ENCODE measurements around the gene AMIGO3. TPM values are rescaled to one million over a fixed set of nuclear protein-coding genes. Genes with fewer than 3 reads are reported as not detected.
"Not testable (repeated sequence)": the region's sequence is repeated elsewhere in the genome, so short reads cannot be mapped to it uniquely, and the experiment has no call there.

Gene AMIGO3
- polyA plus RNA-seq, 6 donors from 2014 or later = 0.30 to 0.77 TPM; not detected in 4

DNA sequence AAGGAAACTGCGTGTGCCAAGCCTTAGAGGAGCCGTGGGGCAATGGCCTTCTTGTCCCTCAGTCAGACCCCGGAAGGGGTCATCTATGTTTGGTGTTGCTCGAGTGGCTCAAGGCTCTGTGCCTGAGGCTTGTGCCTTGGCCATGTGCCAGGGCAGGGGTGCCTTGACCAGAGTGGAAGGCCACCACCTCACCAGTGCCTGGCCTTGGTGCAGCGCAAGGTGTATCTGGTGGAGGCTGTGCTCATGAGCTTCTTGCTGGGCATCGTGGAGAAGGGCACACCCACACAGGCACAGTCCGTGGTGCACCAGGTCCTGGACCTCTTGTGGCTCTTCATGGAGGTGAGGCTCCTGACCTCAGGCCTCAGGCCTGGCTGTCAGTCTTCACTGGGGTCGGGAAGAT is 19.5 kb downstream of the AMIGO3 start:
- Mint-ChIP-seq H3K4me3 (no peak overlapping the region), H3K9me3 (no peaks in the 10 kb centered on the region), H3K27ac (no peak overlapping the region), H3K36me3 (no peaks in the 10 kb centered on the region), H3K4me1 (peaks cover 0 to 9% (median 8%) of the 10 kb centered on the region in 3 donors), H3K27me3 (no peaks in the 10 kb centered on the region)
- no peak for DNase-seq
- ATAC-seq (ENCODE audit: low read depth in 2 of 2) = no peak

DNA sequence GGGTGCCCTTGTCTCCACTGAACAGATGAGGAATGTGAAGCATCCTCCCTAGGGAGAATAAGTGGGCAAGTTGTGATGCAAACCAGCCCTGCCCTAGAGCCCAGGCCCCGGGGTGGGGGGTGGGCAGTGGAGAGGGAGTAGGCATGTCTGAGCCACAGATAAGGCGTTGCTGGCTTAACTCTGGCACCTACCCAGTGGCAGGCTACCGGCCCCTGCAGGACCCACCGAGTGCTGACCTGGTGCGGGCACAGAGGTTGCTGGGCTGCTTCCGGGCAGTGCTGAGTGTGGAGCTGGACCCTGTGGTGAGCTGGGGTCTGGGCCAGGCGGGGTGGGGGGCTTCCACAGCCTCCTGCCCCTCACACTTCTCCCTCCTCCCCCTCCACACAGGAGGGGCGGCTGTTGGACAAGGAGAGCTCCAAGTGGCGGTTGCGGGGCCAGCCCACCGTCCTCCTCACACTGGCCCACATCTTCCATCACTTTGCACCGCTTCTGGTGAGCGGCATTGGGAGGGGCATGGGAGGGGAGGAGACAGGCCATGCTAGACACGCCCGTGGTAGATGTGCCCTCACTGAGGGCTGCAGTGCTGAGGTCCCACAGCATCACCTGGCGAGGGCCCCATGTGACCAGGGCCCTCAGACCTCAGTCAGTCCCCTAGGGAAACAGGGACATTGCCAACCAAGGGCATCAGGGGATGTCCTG is 20.1 kb downstream of the AMIGO3 start:
- Mint-ChIP-seq H3K4me3 (no peak overlapping the region), H3K36me3 (no peaks in the 10 kb centered on the region), H3K9me3 (no peaks in the 10 kb centered on the region), H3K27ac (no peak overlapping the region), H3K4me1 (peaks cover 0 to 9% (median 8%) of the 10 kb centered on the region in 3 donors), H3K27me3 (no peaks in the 10 kb centered on the region)
- DNase-seq = no peak
- no peak for ATAC-seq (ENCODE audit: low read depth in 2 of 2)

DNA sequence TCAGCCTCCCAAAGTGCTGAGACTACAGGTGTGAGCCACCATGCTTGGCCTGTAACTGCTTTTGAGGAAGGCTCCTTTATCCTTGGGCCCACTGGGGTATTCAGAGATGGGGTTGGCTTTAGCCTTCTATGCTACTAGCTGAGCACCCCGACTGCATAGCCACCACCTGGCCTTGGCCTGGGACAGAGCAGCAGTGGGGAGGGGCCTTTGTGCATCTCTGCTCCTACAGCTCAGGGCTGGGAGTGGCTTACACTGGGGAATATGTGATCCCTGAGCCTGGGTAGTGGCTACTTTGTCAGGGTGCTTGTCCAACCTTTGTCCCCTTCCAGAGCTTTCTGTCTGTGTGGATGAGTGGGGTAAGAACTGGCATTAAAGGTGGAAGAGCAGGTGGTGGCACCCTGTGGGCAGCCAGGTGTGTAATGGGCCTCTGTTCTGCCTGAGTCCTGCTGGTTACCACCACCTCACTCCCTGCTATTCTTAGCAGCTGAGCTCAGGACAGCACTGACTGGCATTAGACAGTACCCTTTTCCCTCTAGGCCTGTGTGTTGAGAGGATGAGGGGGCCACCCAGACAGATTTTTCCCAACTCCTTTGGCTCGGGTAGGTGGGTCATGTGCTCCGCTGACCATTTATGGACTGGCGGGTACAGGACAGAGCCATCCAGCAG is 24.0 kb downstream of the AMIGO3 start:
- DNase-seq; H3K27ac Mint-ChIP-seq; H3K27me3 Mint-ChIP-seq; ATAC-seq (ENCODE audit: low read depth in 2 of 2); H3K9me3 Mint-ChIP-seq; H3K4me3 Mint-ChIP-seq; H3K36me3 Mint-ChIP-seq: not testable (repeated sequence)
- H3K4me1 Mint-ChIP-seq = peaks cover 12 to 15% (median 12%) of the 10 kb centered on the region in 3 donors

DNA sequence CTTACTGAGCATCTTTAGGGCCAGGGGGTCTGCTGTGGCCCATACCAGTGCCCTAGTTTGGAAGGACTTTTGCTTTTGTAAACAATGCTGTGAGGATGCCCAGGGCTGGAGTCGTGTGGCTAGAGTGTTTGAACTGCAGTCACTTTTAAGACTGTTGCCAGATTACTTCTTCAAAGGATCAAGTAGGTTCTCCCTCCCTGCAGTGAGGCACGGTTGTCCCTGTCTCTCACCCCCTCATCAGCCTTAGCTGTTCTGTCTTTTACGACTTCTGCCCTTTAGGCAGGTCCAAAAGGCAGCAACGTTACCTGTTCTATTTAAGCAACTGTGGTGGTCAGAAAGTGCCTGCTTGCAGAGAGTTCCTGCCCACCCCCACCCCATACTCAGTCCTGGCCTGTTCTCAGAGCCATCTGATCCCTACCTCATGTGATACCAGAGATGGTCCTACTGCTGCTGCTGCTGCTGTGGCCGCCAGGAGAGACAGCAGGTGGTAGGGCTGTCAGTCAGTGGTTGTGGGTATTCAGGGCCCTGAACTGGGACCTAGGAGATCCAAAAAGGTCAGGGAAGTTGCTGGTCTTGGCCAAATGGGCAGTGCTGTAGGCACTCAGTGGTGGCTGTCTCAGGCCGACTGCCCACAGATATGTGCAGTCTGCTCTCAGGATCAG is 24.9 kb downstream of the AMIGO3 start:
- H3K27me3 Mint-ChIP-seq; DNase-seq; H3K36me3 Mint-ChIP-seq; ATAC-seq (ENCODE audit: low read depth in 2 of 2); H3K9me3 Mint-ChIP-seq: not testable (repeated sequence)
- H3K27ac Mint-ChIP-seq = peak overlapping the region in 2 of 6 donors; percentile 54 to 80
- peaks cover 19 to 24% (median 20%) of the 10 kb centered on the region in 3 donors for H3K4me1 Mint-ChIP-seq
- H3K4me3 Mint-ChIP-seq = peak overlapping the region in 2 of 8 donors; percentile 2 to 41

DNA sequence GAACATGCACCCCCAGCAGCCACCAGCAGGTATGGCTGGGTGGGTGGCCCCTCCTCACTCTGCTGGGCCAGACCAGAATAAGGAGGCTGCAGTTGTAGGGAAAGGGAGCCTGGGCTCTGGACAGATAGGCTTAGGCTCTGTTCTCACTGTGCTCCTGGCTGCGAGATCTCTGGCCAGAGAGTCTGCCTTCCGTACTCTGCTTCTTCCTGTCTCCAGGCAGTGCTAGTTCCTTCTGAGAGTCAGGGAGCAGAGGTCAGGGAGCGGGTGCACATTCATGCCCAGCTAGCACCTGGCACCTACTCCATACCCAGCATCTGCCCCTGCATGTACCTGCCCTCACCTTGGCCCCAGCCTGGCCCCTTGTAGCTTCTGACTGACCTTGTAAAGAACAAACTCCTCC is 28.0 kb downstream of the AMIGO3 start:
- H3K27me3 Mint-ChIP-seq; H3K36me3 Mint-ChIP-seq; H3K9me3 Mint-ChIP-seq; DNase-seq; ATAC-seq (ENCODE audit: low read depth in 2 of 2); H3K27ac Mint-ChIP-seq: not testable (repeated sequence)
- Mint-ChIP-seq H3K4me3 (peak overlapping the region in 4 of 8 donors; percentile 49 to 97 (median 93)), H3K4me1 (peaks cover 23 to 43% (median 37%) of the 10 kb centered on the region in 3 donors)

DNA sequence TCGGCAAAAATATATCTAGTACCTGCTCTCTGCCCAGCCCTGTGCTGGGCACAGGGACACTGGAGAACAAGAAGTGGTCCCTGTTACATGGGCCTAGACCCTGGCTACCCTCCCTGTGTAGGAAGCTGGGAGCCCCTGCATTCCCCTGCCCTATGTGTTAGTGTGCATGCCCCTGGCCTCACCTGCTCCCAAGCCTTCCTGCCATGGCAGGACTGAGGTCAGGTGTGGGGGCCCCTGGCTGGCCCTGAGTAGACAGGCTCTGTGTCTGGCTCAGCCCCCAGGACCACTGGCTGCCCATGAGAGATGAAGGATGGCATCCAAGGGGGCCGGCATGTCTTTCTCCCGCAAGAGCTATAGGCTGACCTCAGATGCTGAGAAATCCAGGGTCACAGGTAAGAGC is 28.6 kb downstream of the AMIGO3 start:
- peaks cover 26 to 43% (median 39%) of the 10 kb centered on the region in 3 donors for H3K4me1 Mint-ChIP-seq

DNA sequence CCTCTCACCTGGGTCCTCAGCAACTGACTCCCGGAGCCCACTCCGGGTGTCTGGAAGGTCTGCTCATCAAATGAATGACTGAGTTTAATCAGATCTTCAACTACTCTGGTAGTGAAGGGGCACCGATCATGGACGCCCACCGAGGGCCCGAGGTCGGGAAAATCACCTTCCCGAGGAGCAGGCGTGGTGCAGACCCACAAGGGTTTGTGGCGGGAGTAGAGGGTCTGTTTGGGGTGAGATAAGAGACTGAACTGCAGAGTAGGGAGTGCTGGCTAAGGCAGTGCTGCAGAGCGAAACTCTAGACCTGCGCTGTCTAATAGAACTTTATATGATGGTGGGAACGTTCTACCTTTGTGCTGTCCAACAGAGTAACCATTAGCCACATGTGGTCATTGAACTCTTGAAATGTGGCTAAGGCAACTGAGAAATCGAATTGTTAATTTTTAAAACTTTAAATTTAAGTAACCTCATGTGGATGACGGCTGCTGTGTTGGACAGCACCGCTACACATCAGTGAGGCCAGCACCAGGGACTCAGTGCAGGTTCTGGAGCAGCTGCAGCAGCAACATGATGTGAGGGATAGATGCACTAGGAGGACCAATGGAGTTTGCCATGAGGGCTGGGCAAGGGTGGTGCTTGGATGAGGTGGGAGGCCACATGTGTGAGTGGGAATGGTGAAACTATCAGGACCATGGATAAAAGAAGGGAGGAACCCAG is 29.4 kb downstream of the AMIGO3 start:
- H3K4me1 Mint-ChIP-seq = peaks cover 26 to 43% (median 42%) of the 10 kb centered on the region in 3 donors
- H3K27me3 Mint-ChIP-seq; DNase-seq; H3K36me3 Mint-ChIP-seq; H3K9me3 Mint-ChIP-seq; ATAC-seq (ENCODE audit: low read depth in 2 of 2): not testable (repeated sequence)
- peak overlapping the region; percentile 84 to 99 (median 95) for H3K27ac Mint-ChIP-seq
- H3K4me3 Mint-ChIP-seq = peak overlapping the region; percentile 89 to 98 (median 97)

More for the DNA sequence above, 28.6 kb downstream of the AMIGO3 start:
- H3K4me3 Mint-ChIP-seq = peak overlapping the region; percentile 13 to 97 (median 96)
- not testable (repeated sequence) for H3K9me3 Mint-ChIP-seq; H3K36me3 Mint-ChIP-seq; DNase-seq; ATAC-seq (ENCODE audit: low read depth in 2 of 2); H3K27me3 Mint-ChIP-seq
- peak overlapping the region in 1 of 6 donors; percentile 24 for H3K27ac Mint-ChIP-seq

DNA sequence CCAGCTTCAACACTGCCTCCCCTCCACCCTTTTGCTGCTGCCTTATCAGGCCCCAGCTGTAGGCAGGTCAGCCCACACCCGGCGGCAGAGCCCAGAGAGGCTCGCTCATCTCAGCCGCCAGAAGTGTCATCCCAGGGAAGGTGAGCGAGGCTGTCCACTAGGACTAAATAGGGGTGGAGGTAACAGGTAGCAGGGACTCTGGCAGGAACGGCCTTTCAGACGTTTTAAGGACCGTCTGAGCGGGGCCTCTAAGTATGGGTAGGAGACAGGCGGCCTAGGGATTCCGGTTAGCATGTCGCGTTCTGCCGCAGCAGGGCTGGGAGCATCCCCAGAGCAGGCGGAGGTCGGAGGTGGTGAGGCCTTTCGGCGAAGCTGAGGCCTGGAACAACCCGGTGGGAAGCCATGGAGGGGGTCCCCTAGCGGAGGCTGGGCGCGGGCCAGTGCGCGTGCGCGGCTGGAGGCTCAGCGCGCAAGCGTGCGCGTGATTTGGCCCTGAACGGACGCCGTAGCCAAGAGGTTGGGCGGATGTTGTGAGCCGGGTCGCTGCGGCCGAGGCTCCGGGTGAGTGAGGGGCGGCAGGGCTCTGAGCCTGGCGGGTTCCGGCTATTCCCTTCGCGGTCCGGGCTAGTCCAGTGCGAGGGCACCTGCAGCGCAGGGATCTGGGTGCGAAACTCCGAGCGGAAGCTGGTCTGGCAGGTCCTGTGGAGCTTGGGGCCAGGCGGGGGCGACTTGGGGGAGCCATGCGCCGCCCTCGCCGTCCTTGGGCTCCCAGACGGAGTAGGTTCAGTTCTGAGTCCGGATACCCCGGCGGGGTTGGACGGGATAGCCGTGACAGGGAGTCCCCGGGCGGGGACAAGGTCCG is 30.2 kb downstream of the AMIGO3 start, which contains the start of the genes MST1 and RNF123:
Gene MST1, minus strand, starts transcription at position 429 of the 862 bp plus-strand sequence. CDS start 783 bp downstream, outside the sequence.
Gene RNF123, plus strand, starts transcription at position 512 of the 862 bp plus-strand sequence. CDS start 1,609 bp downstream, outside the sequence.
- ATAC-seq (ENCODE audit: low read depth in 2 of 2) (peak; percentile 80), DNase-seq (peak; percentile 93)
- peak within 1 kb of the TSS; percentile 89 to 98 (median 97) for H3K4me3 Mint-ChIP-seq
- H3K36me3 Mint-ChIP-seq = no peaks in the 10 kb centered on the region
- H3K27ac Mint-ChIP-seq = peak within 1 kb of the TSS; percentile 93 to 99 (median 96)
- no peaks in the 10 kb centered on the region for H3K9me3 Mint-ChIP-seq
- H3K27me3 Mint-ChIP-seq = no peaks in the 10 kb centered on the region
- H3K4me1 Mint-ChIP-seq = peaks cover 26 to 43% (median 42%) of the 10 kb centered on the region in 3 donors

DNA sequence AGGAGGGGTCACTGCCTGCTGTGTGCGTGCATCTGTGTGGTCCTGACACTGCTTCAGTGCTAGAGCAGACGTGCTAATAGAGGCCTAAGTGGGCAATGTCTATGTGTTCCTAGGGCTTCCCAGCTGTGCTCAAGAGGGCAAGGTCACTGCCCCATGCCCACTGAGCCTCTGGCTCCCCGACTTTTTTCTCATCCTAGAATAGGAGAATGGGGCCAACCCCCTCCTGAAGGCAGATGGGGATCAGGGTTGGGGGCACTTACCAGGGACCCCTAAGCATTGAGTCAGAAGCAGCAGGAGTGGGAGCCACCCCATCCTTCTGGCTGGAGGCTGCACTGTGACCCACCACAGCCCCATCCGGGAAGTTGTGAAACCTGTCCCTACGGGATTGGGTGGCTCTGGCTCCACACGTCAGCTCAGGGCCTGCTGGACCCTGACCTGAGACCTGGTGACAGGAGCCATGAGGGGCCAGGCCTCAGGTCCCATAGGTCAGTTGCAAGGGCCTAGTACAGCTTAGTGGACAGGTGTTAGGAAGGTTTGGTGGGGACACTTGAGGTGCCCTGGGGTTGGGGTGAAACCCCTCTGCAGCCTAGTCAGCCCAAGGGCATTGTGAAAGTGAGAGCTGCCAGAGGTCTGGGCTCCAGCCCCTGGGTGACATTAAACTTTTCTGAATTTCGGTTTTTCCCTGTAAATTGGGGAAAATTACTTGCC is 31.0 kb downstream of the AMIGO3 start:
- Mint-ChIP-seq H3K4me1 (peaks cover 26 to 43% (median 42%) of the 10 kb centered on the region in 3 donors), H3K4me3 (peak overlapping the region; percentile 89 to 98 (median 97)), H3K27ac (peak overlapping the region in 5 of 6 donors; percentile 94 to 99 (median 97))
- not testable (repeated sequence) for H3K36me3 Mint-ChIP-seq; H3K9me3 Mint-ChIP-seq; H3K27me3 Mint-ChIP-seq; DNase-seq; ATAC-seq (ENCODE audit: low read depth in 2 of 2)

DNA sequence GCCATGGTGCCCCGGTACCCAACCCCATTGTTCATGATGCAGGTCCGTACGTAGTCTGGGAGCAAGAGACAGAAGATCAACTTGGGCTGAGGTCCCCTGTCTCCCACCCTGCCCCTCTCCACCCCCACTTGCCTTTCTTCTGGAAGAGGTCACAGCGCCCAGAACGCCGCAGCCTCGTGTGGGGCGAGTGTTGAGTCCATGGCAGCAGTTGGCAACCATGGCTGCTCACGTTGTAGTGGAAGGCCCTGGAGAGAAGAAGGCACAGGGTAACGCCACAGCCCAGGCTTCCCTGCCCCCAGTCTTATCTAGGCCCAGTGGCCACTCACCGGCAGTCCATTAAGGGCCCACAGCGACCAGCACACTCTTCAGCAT is 32.1 kb downstream of the AMIGO3 start:
- peaks cover 23 to 42% (median 40%) of the 10 kb centered on the region in 3 donors for H3K4me1 Mint-ChIP-seq
- DNase-seq; H3K27ac Mint-ChIP-seq; ATAC-seq (ENCODE audit: low read depth in 2 of 2); H3K27me3 Mint-ChIP-seq; H3K36me3 Mint-ChIP-seq; H3K9me3 Mint-ChIP-seq: not testable (repeated sequence)
- H3K4me3 Mint-ChIP-seq = peak overlapping the region in 7 of 8 donors; percentile 15 to 96 (median 54)

DNA sequence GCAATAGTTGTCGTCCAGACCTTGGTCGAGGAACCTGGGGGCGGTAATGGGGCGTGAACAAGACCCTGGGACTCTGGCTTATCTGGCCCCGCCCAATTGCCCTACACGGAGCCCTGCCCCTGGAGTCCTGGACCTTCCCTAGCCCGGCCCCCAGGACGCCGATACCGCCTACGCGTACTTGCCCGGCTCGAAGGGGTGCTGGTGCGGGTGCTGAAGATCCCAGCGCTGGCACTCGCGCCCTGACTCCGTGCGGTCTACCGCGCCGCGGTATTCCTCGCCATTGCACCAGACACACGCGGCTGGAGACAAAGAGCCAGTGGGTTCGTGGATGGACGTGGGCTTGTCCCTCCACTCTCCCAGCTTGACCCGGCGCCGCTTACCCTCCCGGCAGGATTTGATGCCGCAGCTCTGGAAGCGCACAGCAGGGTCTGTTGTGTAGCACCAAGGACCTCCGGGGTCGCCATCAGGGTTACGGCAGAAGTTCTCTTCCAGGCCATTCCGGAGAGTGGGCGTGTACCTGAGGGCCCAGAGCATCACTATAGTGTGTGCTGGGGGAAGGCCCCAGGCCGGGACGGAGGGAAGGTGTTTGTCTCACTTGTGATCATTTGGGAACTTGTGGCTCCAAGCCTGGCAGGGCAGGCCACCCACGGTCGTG is 32.6 kb downstream of the AMIGO3 start:
- Mint-ChIP-seq H3K4me1 (peaks cover 22 to 42% (median 38%) of the 10 kb centered on the region in 3 donors), H3K27ac (peak overlapping the region in 1 of 6 donors; percentile 54), H3K4me3 (peak overlapping the region in 7 of 8 donors; percentile 39 to 96 (median 68))
- peak; percentile 22 for DNase-seq
- H3K9me3 Mint-ChIP-seq, H3K36me3 Mint-ChIP-seq, H3K27me3 Mint-ChIP-seq: not testable (repeated sequence)
- peak in 1 of 2 donors; percentile 4 for ATAC-seq (ENCODE audit: low read depth in 2 of 2)

Measured in naive B cell (primary cell).